ENCODE measurements around the gene TRIM64.
"Not testable (repeated sequence)": the region's sequence is repeated elsewhere in the genome, so short reads cannot be mapped to it uniquely, and the experiment has no call there.

The TRIM64 gene

GRCh38 chr11:89965737-89966136 lies at the start of gene TRIM64:
TSS of gene TRIM64 (plus strand) at chr11:89966037. CDS start at chr11:89968504, 2,467 bp downstream.
- not testable (repeated sequence) for TF ChIP-seq TCF12 (IDR thresholded peaks at IDR 0.05; ENCODE audit: low read depth); EGR1 (IDR thresholded peaks at IDR 0.05); RAD21 (IDR thresholded peaks at IDR 0.05; ENCODE audit: low read depth)

GRCh38 chr11:89922195-89922660 lies 43.6 kb upstream of the TRIM64 start, which contains the start of gene TRIM49D1:
TSS of gene TRIM49D1 (minus strand) at chr11:89922245. CDS start at chr11:89917710, 4,535 bp downstream.
- TF ChIP-seq TAF1 (IDR thresholded peaks at IDR 0.05; ENCODE audit: low read depth) (no peak), CEBPB (IDR thresholded peaks at IDR 0.05) (no peak), NFIC (IDR thresholded peaks at IDR 0.05) (no peak), EGR1 (IDR thresholded peaks at IDR 0.05) (no peak), RAD21 (IDR thresholded peaks at IDR 0.05; ENCODE audit: low read depth) (no peak), USF1 (IDR thresholded peaks at IDR 0.05) (no peak), YY1 (IDR thresholded peaks at IDR 0.05; ENCODE audit: low read depth) (no peak), REST (IDR thresholded peaks at IDR 0.05; ENCODE audit: low read depth) (no peak), TEAD4 (IDR thresholded peaks at IDR 0.05) (no peak), EP300 (IDR thresholded peaks at IDR 0.05; ENCODE audit: borderline replicate concordance) (no peak), MAX (IDR thresholded peaks at IDR 0.05) (no peak), FOXM1 (IDR thresholded peaks at IDR 0.05; ENCODE audit: borderline replicate concordance, low read depth) (no peak), ZBTB7A (IDR thresholded peaks at IDR 0.05; ENCODE audit: low read depth) (no peak), TCF12 (IDR thresholded peaks at IDR 0.05; ENCODE audit: low read depth) (no peak), CREB1 (IDR thresholded peaks at IDR 0.05; ENCODE audit: low read depth) (no peak)

- TF ChIP-seq NFIC (IDR thresholded peaks at IDR 0.05); CREB1 (IDR thresholded peaks at IDR 0.05; ENCODE audit: low read depth); REST (IDR thresholded peaks at IDR 0.05; ENCODE audit: low read depth): not testable (repeated sequence)
These were observed 42.1 kb upstream of the TRIM64 start, which contains the start of gene TRIM49D2 for GRCh38 chr11:89923764-89924163. TSS of gene TRIM49D2 (plus strand) at chr11:89924064. CDS start at chr11:89926762, 2,698 bp downstream.

Data from Ishikawa (cell line).